SU-DHL-6 (cell line): Measurements from ENCODE around the gene CAMKK2.
"Not testable (repeated sequence)": the region's sequence is repeated elsewhere in the genome, so short reads cannot be mapped to it uniquely, and the experiment has no call there.

Experiments used
- H2AFZ ChIP-seq: fragments of 200-600 bp; sonication (generic); 2 replicates; pipeline ENCODE4 v1.6.1; 2014; ENCODE audit warnings: low read depth, mild to moderate bottlenecking, moderate library complexity, mixed read lengths, antibody characterized with exemption, low read length; ENCODE audit not compliant: severe bottlenecking
- H3F3A ChIP-seq: fragments of 200-600 bp; shearing (Covaris generic); 2 replicates; pipeline ENCODE4 v1.6.0; 2016; ENCODE audit warnings: antibody characterized with exemption, mild to moderate bottlenecking; ENCODE audit not compliant: insufficient read depth
- H3K27ac ChIP-seq: fragments of 200-600 bp; sonication (generic); 2 replicates; pipeline ENCODE4 v1.5.1; 2016; ENCODE audit warnings: low read depth, mild to moderate bottlenecking, low read length, moderate library complexity, mixed read lengths
- H3K27me3 ChIP-seq: fragments of 200-600 bp; sonication (generic), shearing (Covaris generic); 2 replicates; pipeline ENCODE4 v1.6.0; 2014; ENCODE audit warnings: mild to moderate bottlenecking, low read length
- H3K36me3 ChIP-seq: fragments of 200-600 bp; sonication (generic); 2 replicates; pipeline ENCODE4 v1.6.1; 2014; ENCODE audit warnings: mild to moderate bottlenecking, low read length, mixed read lengths
- H3K4me2 ChIP-seq: fragments of 300-600, 200-600 bp; shearing (Covaris generic), sonication (generic); 2 replicates; pipeline ENCODE4 v1.6.0; 2014; ENCODE audit warnings: low read length, low read depth, mild to moderate bottlenecking; ENCODE audit not compliant: poor library complexity, severe bottlenecking
- H3K4me3 ChIP-seq: fragments of 200-600 bp; sonication (generic); 2 replicates; pipeline ENCODE4 v1.5.1; 2014; ENCODE audit warnings: antibody characterized with exemption, low read length, mild to moderate bottlenecking, mixed read lengths; ENCODE audit not compliant: insufficient read depth, poor library complexity, severe bottlenecking
- H3K79me2 ChIP-seq: fragments of 200-600 bp; sonication (generic); 2 replicates; pipeline ENCODE4 v1.6.1; 2014; ENCODE audit warnings: mild to moderate bottlenecking, low read length, moderate library complexity; ENCODE audit not compliant: insufficient read depth
- H3K9ac ChIP-seq: fragments of 200-600 bp; sonication (generic); 2 replicates; pipeline ENCODE4 v1.7.0; 2014; ENCODE audit warnings: mild to moderate bottlenecking, low read length
- H3K9me2 ChIP-seq: fragments of 200-600 bp; sonication (generic); replicated peaks from 2 replicates; pipeline ENCODE4 v1.6.1; 2014; ENCODE audit warnings: low read length; ENCODE audit not compliant: insufficient read depth
- H3K9me3 ChIP-seq: fragments of 200-600 bp; sonication (generic); 2 replicates; pipeline ENCODE4 v1.6.1; 2014; ENCODE audit warnings: low read length, mixed read lengths; ENCODE audit not compliant: insufficient read depth
- H4K20me1 ChIP-seq: fragments of 200-600 bp; sonication (generic); 2 replicates; pipeline ENCODE4 v1.6.1; 2014; ENCODE audit warnings: low read depth, mild to moderate bottlenecking, antibody characterized with exemption, low read length, moderate library complexity, mixed read lengths
- CTCF ChIP-seq: fragments of 200-600 bp; sonication (generic); IDR thresholded peaks from one replicate; pipeline ENCODE4 v1.5.1; 2017; ENCODE audit warnings: antibody characterized with exemption, mild to moderate bottlenecking, low read length, moderate library complexity; ENCODE audit not compliant: insufficient read depth, poor library complexity, severe bottlenecking
- EZH2phosphoT487 ChIP-seq: fragments of 200-600 bp; sonication (generic), shearing (Covaris generic); conservative IDR thresholded peaks from 2 replicates; pipeline ENCODE4 v1.6.1; 2018; ENCODE audit warnings: mild to moderate bottlenecking, antibody characterized with exemption, low read length, moderate library complexity, mixed read lengths

The CAMKK2 gene

GRCh38 chr12:121202407-121203355 lies 93.8 kb downstream of the CAMKK2 start:
- TF ChIP-seq EZH2phosphoT487, result no peak
- no peak for TF ChIP-seq CTCF
- Histone ChIP-seq H3F3A (no peaks in the 10 kb centered on the region), H2AFZ (no peak overlapping the region), H3K9ac (no peak overlapping the region), H3K4me2 (no peak overlapping the region), H3K27ac (no peak overlapping the region), H3K27me3 (no peaks in the 10 kb centered on the region), H3K79me2 (no peaks in the 10 kb centered on the region), H4K20me1 (no peaks in the 10 kb centered on the region), H3K9me2 (no peaks in the 10 kb centered on the region), H3K9me3 (no peaks in the 10 kb centered on the region), H3K36me3 (no peaks in the 10 kb centered on the region), H3K4me3 (no peak overlapping the region)

- H3K79me2 ChIP-seq, H3K9ac ChIP-seq, H4K20me1 ChIP-seq, H3K27ac ChIP-seq, H3K4me3 ChIP-seq, H3K9me2 ChIP-seq, H3F3A ChIP-seq, H3K9me3 ChIP-seq, H2AFZ ChIP-seq, H3K4me2 ChIP-seq, H3K36me3 ChIP-seq, H3K27me3 ChIP-seq: not testable (repeated sequence)
These were observed 95.4 kb downstream of the CAMKK2 start for GRCh38 chr12:121201140-121201539.

GRCh38 chr12:121198949-121199348 lies 97.6 kb downstream of the CAMKK2 start:
- Histone ChIP-seq H3K9ac (no peak overlapping the region), H3K36me3 (no peaks in the 10 kb centered on the region), H4K20me1 (no peaks in the 10 kb centered on the region), H3K27ac (no peak overlapping the region), H2AFZ (no peak overlapping the region), H3K4me3 (no peak overlapping the region), H3K4me2 (no peak overlapping the region), H3K79me2 (no peaks in the 10 kb centered on the region), H3K9me3 (no peaks in the 10 kb centered on the region), H3K9me2 (no peaks in the 10 kb centered on the region), H3K27me3 (no peaks in the 10 kb centered on the region), H3F3A (no peaks in the 10 kb centered on the region)
- TF ChIP-seq CTCF (no peak), EZH2phosphoT487 (no peak)

- Histone ChIP-seq H3K4me2 (no peak overlapping the region), H4K20me1 (no peaks in the 10 kb centered on the region), H3K9ac (no peak overlapping the region), H3K9me3 (no peaks in the 10 kb centered on the region), H3K27me3 (no peaks in the 10 kb centered on the region), H3F3A (no peaks in the 10 kb centered on the region), H3K9me2 (no peaks in the 10 kb centered on the region), H3K79me2 (no peaks in the 10 kb centered on the region), H3K4me3 (no peak overlapping the region), H3K27ac (no peak overlapping the region), H3K36me3 (no peaks in the 10 kb centered on the region), H2AFZ (no peak overlapping the region)
- TF ChIP-seq CTCF (no peak), EZH2phosphoT487 (no peak)
These were observed 99.6 kb downstream of the CAMKK2 start for GRCh38 chr12:121196902-121197301.
